Type B pancreatic cell (in vitro differentiated cells): Measurements from ENCODE around the gene CBFA2T3. TPM values are rescaled to one million over a fixed set of nuclear protein-coding genes. Genes with fewer than 3 reads are reported as not detected.

Experiments used
- DNase-seq: peaks from one replicate; pipeline ENCODE4 v3.0.0; 2021; ENCODE audit warnings: mixed read lengths; ENCODE audit not compliant: unreplicated experiment; ENCODE audit errors: extremely low spot score
- H3K27ac Mint-ChIP-seq: 2 replicates; pipeline ENCODE4 v1.8.0; 2021; ENCODE audit warnings: mild to moderate bottlenecking, mixed read lengths
- H3K27me3 Mint-ChIP-seq: 2 replicates; pipeline ENCODE4 v1.8.0; 2021; ENCODE audit warnings: mixed read lengths
- H3K36me3 Mint-ChIP-seq: 2 replicates; pipeline ENCODE4 v1.8.0; 2021; ENCODE audit warnings: mixed read lengths
- H3K4me1 Mint-ChIP-seq: one replicate; pipeline ENCODE4 v1.8.0; 2021; ENCODE audit warnings: mixed read lengths; ENCODE audit not compliant: unreplicated experiment
- H3K4me3 Mint-ChIP-seq: 2 replicates; pipeline ENCODE4 v1.8.0; 2021; ENCODE audit warnings: mild to moderate bottlenecking, mixed read lengths
- H3K9me3 Mint-ChIP-seq: 2 replicates; pipeline ENCODE4 v1.8.0; 2021; ENCODE audit warnings: mixed read lengths
- CTCF ChIP-seq: fragments of 200-600 bp; sonication (generic); conservative IDR thresholded peaks from 2 replicates; pipeline ENCODE4 v1.5.0; 2021; ENCODE audit warnings: antibody characterized with exemption, mild to moderate bottlenecking
- total RNA-seq: library from RNA; stranded (reverse); gene quantifications from 2 replicates; pipeline ENCODE4 v1.2.1, GENCODE V29; 2021; ENCODE audit warnings: low replicate concordance

Gene CBFA2T3
- total RNA-seq, 1 donor from 2014 or later: 8.9 TPM

GRCh38 chr16:88871730-88872416 is 105.1 kb downstream of the CBFA2T3 start:
- no peaks in the 10 kb centered on the region for H3K36me3 Mint-ChIP-seq
- H3K27ac Mint-ChIP-seq: no peak overlapping the region
- H3K27me3 Mint-ChIP-seq: no peaks in the 10 kb centered on the region
- no peaks in the 10 kb centered on the region for H3K9me3 Mint-ChIP-seq
- H3K4me1 Mint-ChIP-seq: no peaks in the 10 kb centered on the region
- no peak overlapping the region for H3K4me3 Mint-ChIP-seq
- no peak for DNase-seq
- TF ChIP-seq CTCF: no peak

GRCh38 chr16:88871349-88871702 is 105.7 kb downstream of the CBFA2T3 start:
- DNase-seq: no peak
- Mint-ChIP-seq H3K27ac (no peak overlapping the region), H3K4me3 (no peak overlapping the region), H3K27me3 (no peaks in the 10 kb centered on the region), H3K9me3 (no peaks in the 10 kb centered on the region), H3K4me1 (no peaks in the 10 kb centered on the region), H3K36me3 (no peaks in the 10 kb centered on the region)
- no peak for TF ChIP-seq CTCF

- TF ChIP-seq CTCF: no peak
- Mint-ChIP-seq H3K4me1 (no peaks in the 10 kb centered on the region), H3K4me3 (no peak overlapping the region), H3K9me3 (no peaks in the 10 kb centered on the region), H3K27ac (no peak overlapping the region), H3K27me3 (no peaks in the 10 kb centered on the region), H3K36me3 (no peaks in the 10 kb centered on the region)
- DNase-seq: no peak
Observed at GRCh38 chr16:88870608-88871348, 106.2 kb downstream of the CBFA2T3 start.

GRCh38 chr16:88869673-88869980 is 107.4 kb downstream of the CBFA2T3 start:
- H3K36me3 Mint-ChIP-seq: no peaks in the 10 kb centered on the region
- DNase-seq: no peak
- H3K9me3 Mint-ChIP-seq: no peaks in the 10 kb centered on the region
- no peak overlapping the region for H3K4me3 Mint-ChIP-seq
- no peaks in the 10 kb centered on the region for H3K4me1 Mint-ChIP-seq
- no peak overlapping the region for H3K27ac Mint-ChIP-seq
- TF ChIP-seq CTCF: no peak
- no peaks in the 10 kb centered on the region for H3K27me3 Mint-ChIP-seq

- no peak for TF ChIP-seq CTCF
- H3K4me3 Mint-ChIP-seq: no peak overlapping the region
- H3K36me3 Mint-ChIP-seq: no peaks in the 10 kb centered on the region
Observed at GRCh38 chr16:88868974-88869672, 107.9 kb downstream of the CBFA2T3 start.

More at GRCh38 chr16:88868974-88869672, 107.9 kb downstream of the CBFA2T3 start:
- DNase-seq: no peak
- no peaks in the 10 kb centered on the region for H3K27me3 Mint-ChIP-seq
- no peaks in the 10 kb centered on the region for H3K9me3 Mint-ChIP-seq
- no peaks in the 10 kb centered on the region for H3K4me1 Mint-ChIP-seq
- H3K27ac Mint-ChIP-seq: no peak overlapping the region
